Immature natural killer cell (primary cell): ENCODE measurements around the gene DDX28. TPM values are rescaled to one million over a fixed set of nuclear protein-coding genes. Genes with fewer than 3 reads are reported as not detected.
A peak's percentile ranks its signal among the peaks of the same experiment; 100 is the strongest.
"Not testable (repeated sequence)": the region's sequence is repeated elsewhere in the genome, so short reads cannot be mapped to it uniquely, and the experiment has no call there.

Experiments
- DNase-seq, 3 donors: peaks; one replicate each; pipeline ENCODE4 v3.0.0; 2022; ENCODE audit warnings: mixed read lengths in 1 of 3
- H3K27ac Mint-ChIP-seq, 6 donors: one replicate each; pipeline ENCODE4 v1.8.0; 2020; ENCODE audit warnings: mixed read lengths in 6 of 6, mild to moderate bottlenecking in 5 of 6, inconsistent platforms in 4 of 6, moderate library complexity in 3 of 6
- H3K27me3 Mint-ChIP-seq, 3 donors: one replicate each; pipeline ENCODE4 v1.8.0; 2020 to 2021; ENCODE audit warnings: low read depth in 3 of 3, mild to moderate bottlenecking in 3 of 3, mixed read lengths in 3 of 3, moderate library complexity in 3 of 3, inconsistent platforms in 1 of 3
- H3K36me3 Mint-ChIP-seq, 3 donors: one replicate each; pipeline ENCODE4 v1.8.0; 2020; ENCODE audit warnings: mixed read lengths in 3 of 3, inconsistent platforms in 2 of 3, mild to moderate bottlenecking in 2 of 3
- H3K4me1 Mint-ChIP-seq, 2 donors: one replicate each; pipeline ENCODE4 v1.8.0; 2020; ENCODE audit warnings: inconsistent platforms in 2 of 2, mild to moderate bottlenecking in 2 of 2, mixed read lengths in 2 of 2, moderate library complexity in 1 of 2
- H3K4me3 Mint-ChIP-seq, 5 donors: one replicate each; pipeline ENCODE4 v1.8.0; 2020; ENCODE audit warnings: mild to moderate bottlenecking in 5 of 5, mixed read lengths in 5 of 5, inconsistent platforms in 3 of 5, moderate library complexity in 3 of 5
- H3K9me3 Mint-ChIP-seq, 6 donors: one replicate each; pipeline ENCODE4 v1.8.0; 2020; ENCODE audit warnings: mild to moderate bottlenecking in 6 of 6, mixed read lengths in 6 of 6, inconsistent platforms in 4 of 6, moderate library complexity in 3 of 6
- polyA plus RNA-seq, 3 donors: library from polyadenylated mRNA; unstranded; fragments of 300-500 nt; fragmentation: Illumina TruSeq; gene quantifications; one replicate each; pipeline ENCODE4 v1.2.3, GENCODE V29; 2021

The DDX28 gene
- polyA plus RNA-seq, 3 donors from 2014 or later = 45.3 to 59.4 (median 55.0) TPM

DNA sequence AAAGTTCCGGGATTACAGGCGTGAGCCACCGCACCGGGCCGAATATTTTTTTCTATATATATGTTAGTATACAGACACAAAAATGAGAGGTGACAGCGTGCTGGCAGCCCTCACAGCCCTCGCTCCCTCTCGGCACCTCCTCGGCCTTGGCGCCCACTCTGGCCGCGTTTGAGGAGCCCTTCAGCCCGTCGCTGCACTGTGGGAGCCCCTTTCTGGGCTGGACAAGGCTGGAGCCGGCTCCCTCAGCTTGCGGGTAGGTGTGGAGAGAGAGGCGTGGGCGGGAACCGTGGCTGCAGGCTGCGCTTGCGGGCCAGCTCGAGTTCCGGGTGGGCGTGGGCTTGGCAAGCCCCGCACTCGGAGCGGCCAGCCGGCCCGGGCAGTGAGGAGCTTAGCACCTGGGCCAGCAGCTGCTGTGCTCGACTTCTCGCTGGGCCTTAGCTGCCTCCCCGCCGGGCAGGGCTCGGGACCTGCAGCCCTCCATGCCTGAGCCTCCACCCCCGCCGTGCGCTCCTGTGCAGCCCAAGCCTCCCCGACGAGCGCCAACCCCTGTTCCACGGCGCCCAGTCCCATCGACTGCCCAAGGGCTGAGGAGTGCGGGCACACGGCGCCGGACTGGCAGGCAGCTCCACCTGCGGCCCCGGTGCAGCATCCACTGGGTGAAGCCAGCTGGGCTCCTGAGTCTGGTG is 40.9 kb downstream of the DDX28 start:
- H3K27ac Mint-ChIP-seq = no peak overlapping the region
- no peaks in the 10 kb centered on the region for H3K9me3 Mint-ChIP-seq
- H3K27me3 Mint-ChIP-seq = peaks cover 0 to 7% (median 2%) of the 10 kb centered on the region in 3 donors
- no peak for DNase-seq
- peaks cover 22 to 23% of the 10 kb centered on the region in 2 donors for H3K4me1 Mint-ChIP-seq
- H3K4me3 Mint-ChIP-seq = no peak overlapping the region
- H3K36me3 Mint-ChIP-seq = no peaks in the 10 kb centered on the region

DNA sequence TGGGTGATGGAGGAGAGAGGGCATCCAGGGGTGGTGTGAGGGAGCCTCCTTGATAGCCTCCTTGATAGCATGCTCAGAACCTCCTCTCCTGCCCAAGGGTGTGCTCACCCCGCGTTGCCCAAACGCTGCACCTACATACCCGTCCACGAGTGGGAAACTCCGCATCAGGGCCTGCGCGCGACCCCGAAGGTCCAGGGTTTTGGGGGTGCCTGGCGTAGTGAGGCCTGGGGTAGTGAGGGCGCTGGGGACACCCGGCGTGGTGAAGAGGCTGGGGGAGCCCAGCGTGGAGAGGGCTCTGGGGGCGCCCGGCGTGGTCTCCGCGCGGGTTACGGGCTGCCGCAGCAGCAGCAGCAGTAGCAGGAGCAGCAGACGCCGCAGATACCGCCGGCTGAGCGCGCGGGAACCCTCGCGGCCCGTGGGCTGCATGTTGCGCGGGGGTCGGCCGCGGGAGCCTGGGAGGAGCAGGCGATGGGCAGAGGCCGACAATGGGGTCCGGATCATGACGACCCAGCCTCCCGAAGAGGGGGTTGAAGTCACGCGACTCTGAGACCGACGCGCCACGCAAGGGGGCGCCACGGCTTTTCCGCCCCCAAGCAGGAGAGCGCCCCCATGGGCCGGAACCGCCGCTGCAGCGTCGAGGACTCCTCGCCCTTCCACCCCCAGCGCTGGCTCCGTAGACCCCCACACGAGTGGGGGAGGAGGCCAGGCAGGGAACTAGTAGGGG is 42.9 kb downstream of the DDX28 start, which contains the start of gene DPEP3:
TSS of gene DPEP3 (minus strand) at position 545 of the 724 bp plus-strand sequence. CDS start at position 426, 119 bp downstream.
- H3K4me3 Mint-ChIP-seq = no peak within 1 kb of the TSS
- no peak within 1 kb of the TSS for H3K27ac Mint-ChIP-seq
- H3K9me3 Mint-ChIP-seq = no peaks in the 10 kb centered on the region
- peaks cover 20 to 22% of the 10 kb centered on the region in 2 donors for H3K4me1 Mint-ChIP-seq
- peaks cover 1 to 7% (median 2%) of the 10 kb centered on the region in 3 donors for H3K27me3 Mint-ChIP-seq
- DNase-seq = no peak
- H3K36me3 Mint-ChIP-seq = no peaks in the 10 kb centered on the region

DNA sequence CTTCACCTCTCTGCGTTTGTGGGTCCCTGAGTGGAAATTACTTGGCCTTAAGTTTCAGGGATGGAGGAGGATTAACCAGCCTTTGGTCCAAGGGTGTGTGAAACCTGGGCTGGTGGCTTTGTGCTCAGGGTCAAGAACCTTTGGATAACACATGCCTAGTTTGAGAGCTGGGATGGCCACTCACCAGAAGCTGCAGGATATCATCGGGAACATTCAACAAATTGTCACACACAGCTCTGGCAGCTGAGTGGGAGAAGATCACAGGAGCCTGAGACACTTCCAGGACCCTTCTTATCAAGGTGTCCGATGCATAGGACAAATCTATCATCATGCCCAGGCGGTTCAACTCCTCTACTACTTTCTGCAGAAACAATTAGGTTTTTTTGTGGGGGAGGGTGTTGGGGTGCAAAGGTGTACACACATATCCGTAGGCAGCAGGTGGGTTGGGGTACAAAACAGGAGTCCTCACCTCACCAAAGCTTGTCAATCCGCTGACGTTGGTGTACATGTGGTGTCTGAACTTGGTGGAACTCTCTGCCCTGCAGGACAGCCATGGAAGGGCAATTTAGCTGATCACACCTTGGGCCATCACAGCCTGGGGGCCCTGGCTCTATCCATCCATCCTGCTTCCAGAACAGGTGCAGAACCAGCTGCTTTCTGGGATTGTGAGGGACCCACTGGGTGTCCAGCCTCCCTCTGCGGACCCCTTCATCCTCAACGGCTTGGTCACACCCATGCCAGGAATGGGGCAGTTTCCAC is 45.4 kb downstream of the DDX28 start:
- Mint-ChIP-seq H3K9me3 (no peaks in the 10 kb centered on the region), H3K4me3 (no peak overlapping the region), H3K27me3 (peaks cover 0 to 1% (median 0%) of the 10 kb centered on the region in 3 donors), H3K4me1 (no peaks in the 10 kb centered on the region), H3K36me3 (no peaks in the 10 kb centered on the region), H3K27ac (peak overlapping the region in 1 of 6 donors; percentile 30)
- DNase-seq = no peak

DNA sequence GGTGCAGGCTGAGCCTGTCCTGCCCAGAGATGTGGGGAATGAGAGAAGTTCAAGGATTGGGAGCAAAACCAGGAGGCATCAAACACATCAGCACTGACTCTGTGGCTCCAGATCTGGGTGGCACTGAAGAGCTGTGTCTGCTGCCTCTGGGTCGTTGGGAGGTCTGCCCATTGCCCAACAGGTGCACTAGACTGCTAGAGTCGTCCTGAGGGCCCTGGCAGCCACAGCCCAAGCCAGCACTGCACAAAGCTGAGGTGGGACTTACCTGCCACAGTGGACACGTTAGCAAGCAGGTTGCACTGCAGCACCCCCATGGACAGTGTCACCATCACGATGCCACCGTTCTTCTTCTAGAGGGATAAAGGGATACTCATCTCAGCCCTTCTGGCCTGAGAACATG is 46.0 kb downstream of the DDX28 start:
- Mint-ChIP-seq H3K27me3 (peaks cover 0 to 1% (median 0%) of the 10 kb centered on the region in 3 donors), H3K4me3 (no peak overlapping the region), H3K4me1 (no peaks in the 10 kb centered on the region), H3K36me3 (no peaks in the 10 kb centered on the region), H3K27ac (no peak overlapping the region), H3K9me3 (no peaks in the 10 kb centered on the region)
- no peak for DNase-seq

DNA sequence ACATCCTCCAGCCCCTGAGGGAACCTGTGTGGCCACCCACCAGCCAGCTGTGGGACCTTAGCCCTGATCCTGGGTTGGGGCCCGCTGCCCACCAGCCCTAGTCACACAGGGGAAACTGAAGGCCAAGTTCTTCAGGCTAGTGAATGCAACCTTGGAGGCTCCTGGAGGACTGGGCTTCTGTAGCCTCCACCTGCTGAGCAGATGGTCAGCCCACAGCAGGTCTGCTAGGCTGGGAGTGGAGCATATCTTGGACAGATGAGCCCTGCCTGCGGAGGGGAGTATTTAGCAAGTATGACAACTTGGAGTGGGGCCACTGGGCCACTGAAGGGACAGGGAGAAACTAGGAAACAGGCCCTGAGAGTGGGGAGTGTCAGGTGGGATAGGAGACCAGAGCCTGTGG is 46.8 kb downstream of the DDX28 start:
- Mint-ChIP-seq H3K36me3 (no peaks in the 10 kb centered on the region), H3K9me3 (no peaks in the 10 kb centered on the region), H3K4me3 (no peak overlapping the region), H3K27me3 (peaks cover 0 to 1% (median 0%) of the 10 kb centered on the region in 3 donors), H3K4me1 (no peaks in the 10 kb centered on the region), H3K27ac (no peak overlapping the region)
- DNase-seq = no peak

DNA sequence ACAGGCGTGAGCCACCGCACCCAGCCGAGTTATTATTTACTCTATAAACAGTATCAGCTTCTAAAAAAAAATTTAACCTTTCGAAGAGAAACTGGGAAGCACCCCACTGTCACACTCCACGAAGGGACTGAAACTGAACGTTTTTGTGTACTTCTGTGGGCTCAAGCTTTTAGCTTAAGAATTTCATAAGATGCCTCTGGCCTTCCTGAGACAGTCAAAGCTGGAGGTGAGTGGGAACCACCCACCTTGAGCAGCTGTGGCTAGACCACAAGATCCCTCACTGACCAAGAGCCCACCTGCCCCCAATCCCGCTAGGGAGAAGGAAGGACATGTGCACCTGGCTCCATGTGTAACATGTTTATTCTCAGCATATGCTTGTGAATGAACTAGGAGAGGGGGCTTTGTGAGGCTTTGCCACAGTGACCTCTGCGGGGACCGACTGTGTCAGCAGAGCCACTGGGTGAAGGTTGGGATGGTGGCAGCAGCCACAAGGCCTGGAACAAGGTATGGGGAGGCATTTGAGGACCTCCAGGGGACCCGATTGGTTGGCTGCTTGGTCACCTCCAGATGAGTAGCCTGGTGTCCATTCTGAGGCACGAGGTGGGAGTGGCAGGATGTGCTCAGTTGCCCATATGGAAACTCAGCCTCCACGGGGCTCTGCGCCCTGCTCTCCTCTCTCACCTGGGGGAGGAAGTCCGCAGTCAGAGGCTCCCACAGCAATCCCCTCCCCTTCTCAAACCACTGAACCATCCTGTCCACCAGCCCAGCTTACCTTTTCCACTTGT is 47.5 kb downstream of the DDX28 start:
- H3K27me3 Mint-ChIP-seq = peaks cover 0 to 1% (median 0%) of the 10 kb centered on the region in 3 donors
- H3K27ac Mint-ChIP-seq = no peak overlapping the region
- H3K9me3 Mint-ChIP-seq = no peaks in the 10 kb centered on the region
- no peak overlapping the region for H3K4me3 Mint-ChIP-seq
- H3K36me3 Mint-ChIP-seq = no peaks in the 10 kb centered on the region
- no peaks in the 10 kb centered on the region for H3K4me1 Mint-ChIP-seq
- no peak for DNase-seq

DNA sequence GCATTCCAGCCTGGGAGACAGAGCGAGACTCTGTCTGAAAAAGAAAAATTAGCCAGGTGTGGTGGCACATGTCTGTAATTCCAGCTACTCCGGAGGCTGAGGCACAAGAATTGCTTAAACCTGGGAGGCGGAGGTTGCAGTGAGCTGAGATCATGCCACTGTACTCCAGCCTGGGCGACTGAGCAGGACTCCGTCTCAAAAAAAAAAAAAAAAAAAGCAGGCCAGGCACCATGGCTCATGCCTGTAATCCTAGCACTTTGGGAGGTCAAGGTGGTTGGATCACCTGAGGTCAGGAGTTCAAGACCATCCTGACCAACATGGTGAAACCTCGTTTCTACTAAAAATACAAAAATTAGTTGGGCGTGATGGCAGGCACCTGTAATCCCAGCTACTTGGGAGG is 50.7 kb downstream of the DDX28 start:
- H3K36me3 Mint-ChIP-seq, H3K27me3 Mint-ChIP-seq, H3K4me3 Mint-ChIP-seq, H3K9me3 Mint-ChIP-seq, H3K27ac Mint-ChIP-seq, DNase-seq: not testable (repeated sequence)
- peaks cover 13 to 17% of the 10 kb centered on the region in 2 donors for H3K4me1 Mint-ChIP-seq

DNA sequence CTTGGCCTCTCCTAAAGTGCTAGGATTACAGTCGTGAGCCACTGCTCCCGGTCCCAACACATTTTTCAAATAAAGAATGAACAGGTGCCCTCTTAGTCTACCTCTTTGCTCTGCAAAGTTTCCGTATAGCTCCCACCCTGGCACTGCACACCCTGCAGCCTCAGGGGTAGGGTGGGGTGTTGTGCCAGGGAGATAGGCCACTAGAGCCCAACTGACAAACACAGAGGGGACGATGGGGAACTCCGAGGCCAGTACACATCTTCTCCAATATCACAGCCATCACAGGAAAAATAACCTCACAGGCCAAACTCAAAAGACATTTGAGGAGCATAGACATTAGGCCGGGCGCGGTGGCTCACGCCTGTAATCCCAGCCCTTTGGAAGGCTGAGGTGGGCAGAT is 51.9 kb downstream of the DDX28 start:
- H3K9me3 Mint-ChIP-seq = no peaks in the 10 kb centered on the region
- H3K36me3 Mint-ChIP-seq = no peaks in the 10 kb centered on the region
- H3K27ac Mint-ChIP-seq = peak overlapping the region in 2 of 6 donors; percentile 64 to 69
- peaks cover 22 to 25% of the 10 kb centered on the region in 2 donors for H3K4me1 Mint-ChIP-seq
- peak overlapping the region in 3 of 5 donors; percentile 34 to 60 (median 52) for H3K4me3 Mint-ChIP-seq
- DNase-seq = no peak
- peaks cover 3 to 9% (median 5%) of the 10 kb centered on the region in 3 donors for H3K27me3 Mint-ChIP-seq

Other genes with a start within 250 kb of the DDX28 start
- 10 to 100 TPM in 1 of 3 donors, 1 to 10 TPM in 2; 2.6 to 12.4 (median 7.9) TPM for gene RANBP10, start 216.7 kb downstream of the DDX28 start, polyA plus RNA-seq
- not detected for gene TSNAXIP1, start 216.3 kb downstream of the DDX28 start, polyA plus RNA-seq
- gene THAP11, start 180.9 kb downstream of the DDX28 start, polyA plus RNA-seq = 100 to 1,000 TPM; 102 to 129 (median 117) TPM
- 100 to 1,000 TPM; 115 to 157 (median 130) TPM for gene NUTF2, start 176.3 kb downstream of the DDX28 start, polyA plus RNA-seq
- 10 to 100 TPM in 2 of 3 donors, 1 to 10 TPM in 1; 9.3 to 15.0 (median 12.4) TPM for gene CENPT, start 175.5 kb downstream of the DDX28 start, polyA plus RNA-seq
- gene EDC4, start 150.2 kb downstream of the DDX28 start, polyA plus RNA-seq = 10 to 100 TPM; 14.2 to 26.0 (median 23.8) TPM
- gene NRN1L, start 138.3 kb downstream of the DDX28 start, polyA plus RNA-seq = under 1 TPM in 1 of 3 donors, not detected in 2; 0.91 TPM
- 10 to 100 TPM; 16.4 to 40.6 (median 21.7) TPM for gene PSKH1, start 130.0 kb downstream of the DDX28 start, polyA plus RNA-seq
- 1 to 10 TPM in 2 of 3 donors, under 1 TPM in 1; 0.59 to 2.9 (median 2.0) TPM for gene CTRL, start 91.4 kb downstream of the DDX28 start, polyA plus RNA-seq
- 1,000 to 10,000 TPM in 2 of 3 donors, 100 to 1,000 TPM in 1; 893 to 1,468 (median 1,114) TPM for gene PSMB10, start 86.4 kb downstream of the DDX28 start, polyA plus RNA-seq
- 1 to 10 TPM in 1 of 3 donors, under 1 TPM in 1, not detected in 1; 0.14 to 1.3 TPM for gene LCAT, start 79.1 kb downstream of the DDX28 start, polyA plus RNA-seq
- 10 to 100 TPM in 1 of 3 donors, 1 to 10 TPM in 2; 5.1 to 10.5 (median 6.6) TPM for gene SLC12A4, start 54.6 kb downstream of the DDX28 start, polyA plus RNA-seq
- under 1 TPM in 1 of 3 donors, not detected in 2; 0.11 TPM for gene DPEP3, start 42.7 kb downstream of the DDX28 start, polyA plus RNA-seq
- gene DPEP2, start 23.7 kb downstream of the DDX28 start, polyA plus RNA-seq = 10 to 100 TPM; 45.5 to 62.6 (median 59.4) TPM
- gene DPEP2NB, start 7.3 kb downstream of the DDX28 start, polyA plus RNA-seq = not detected
- 10 to 100 TPM in 2 of 3 donors, 1 to 10 TPM in 1; 9.3 to 23.7 (median 16.8) TPM for gene DUS2, start 52 bp upstream of the DDX28 start, polyA plus RNA-seq
- gene NFATC3, start 62.1 kb upstream of the DDX28 start, polyA plus RNA-seq = 100 to 1,000 TPM in 2 of 3 donors, 10 to 100 TPM in 1; 66.5 to 160 (median 119) TPM
- under 1 TPM in 1 of 3 donors, not detected in 2; 0.45 TPM for gene ESRP2, start 212.9 kb upstream of the DDX28 start, polyA plus RNA-seq
- 10 to 100 TPM in 1 of 3 donors, 1 to 10 TPM in 2; 4.8 to 10.7 (median 9.0) TPM for gene PLA2G15, start 222.1 kb upstream of the DDX28 start, polyA plus RNA-seq
- gene SLC7A6, start 241.3 kb upstream of the DDX28 start, polyA plus RNA-seq = 10 to 100 TPM in 1 of 3 donors, 1 to 10 TPM in 2; 1.9 to 12.8 (median 6.0) TPM